Spleen (tissue), 11 donors: ENCODE measurements around the gene KLHL12. TPM values are rescaled to one million over a fixed set of nuclear protein-coding genes. Genes with fewer than 3 reads are reported as not detected.

Experiments
- DNase-seq: peaks from one replicate; pipeline ENCODE4 v3.0.0-alpha.2; 2020
- H3K27ac ChIP-seq, 8 donors: fragments of 200-600 bp; sonication (generic) in 7 of 8; 1 replicate in 4 of 8; 2 replicates in 4 of 8; pipeline versions ENCODE4 v1.5.0 to v1.8.0; 2016 to 2021; ENCODE audit warnings: inconsistent platforms in 4 of 8, mild to moderate bottlenecking in 4 of 8, moderate library complexity in 1 of 8
- H3K27me3 ChIP-seq, 7 donors: fragments of 200-600 bp; sonication (generic) in 6 of 7; replicated peaks in 1 of 7; 1 replicate in 4 of 7; 2 replicates in 3 of 7; pipeline versions ENCODE4 v1.5.0 to v1.8.0; 2016 to 2021; ENCODE audit warnings: inconsistent platforms in 3 of 7, mild to moderate bottlenecking in 1 of 7
- H3K36me3 ChIP-seq, 6 donors: fragments of 200-600 bp; sonication (generic) in 5 of 6; 1 replicate in 4 of 6; 2 replicates in 2 of 6; pipeline versions ENCODE4 v1.5.0 to v1.8.0; 2016 to 2021; ENCODE audit warnings: inconsistent platforms in 2 of 6
- H3K4me1 ChIP-seq, 6 donors: fragments of 200-600 bp; sonication (generic) in 5 of 6; 1 replicate in 3 of 6; 2 replicates in 3 of 6; pipeline versions ENCODE4 v1.5.0 to v1.8.0; 2016 to 2021; ENCODE audit warnings: inconsistent platforms in 3 of 6
- H3K4me3 ChIP-seq, 8 donors: fragments of 200-600 bp; sonication (generic) in 7 of 8; 1 replicate in 4 of 8; 2 replicates in 4 of 8; pipeline versions ENCODE4 v1.5.0 to v1.8.0; 2016 to 2021; ENCODE audit warnings: inconsistent platforms in 4 of 8, mild to moderate bottlenecking in 4 of 8, moderate library complexity in 2 of 8
- H3K9me3 ChIP-seq, 8 donors: fragments of 200-600 bp; sonication (generic) in 7 of 8; 1 replicate in 4 of 8; 2 replicates in 4 of 8; pipeline versions ENCODE4 v1.5.0 to v1.8.0; 2016 to 2021; ENCODE audit warnings: inconsistent platforms in 4 of 8
- CTCF ChIP-seq, 11 experiments: fragments of 200-600 bp in 7 of 11; fragments of 450-650 bp in 4 of 11; sonication (generic) in 4 of 11; IDR thresholded peaks in 8 of 11; conservative IDR thresholded peaks in 3 of 11; 1 replicate in 7 of 11; 2 replicates in 4 of 11; pipeline versions ENCODE4 v1.4.0 to v1.8.0; 2016 to 2021; ENCODE audit warnings: antibody characterized with exemption in 11 of 11, inconsistent platforms in 4 of 11, mild to moderate bottlenecking in 1 of 11
- POLR2A ChIP-seq, 3 donors: fragments of 450-650 bp; IDR thresholded peaks; one replicate each; pipeline ENCODE4 v1.5.1; 2017; ENCODE audit warnings: antibody characterized with exemption in 3 of 3, mild to moderate bottlenecking in 1 of 3
- POLR2AphosphoS5 ChIP-seq, 3 donors: sonication (generic); formaldehyde crosslinking; IDR thresholded peaks; one replicate each; pipeline ENCODE4 v1.5.1; 2017; ENCODE audit warnings: antibody characterized with exemption in 3 of 3
- WGBS, 5 donors: extraction: QIAGEN DNeasy Blood & Tissue Kit in 3 of 5; methylation state at CpG; one replicate each; pipeline versions ENCODE4 v1.1.5 to v1.1.7; 2013 to 2018; 5-methylcytosine and 5-hydroxymethylcytosine counted together
- intact Hi-C: fragments of 100-400 bp; cut with DNase I; formaldehyde crosslinking; loops from one replicate; pipeline ENCODE4 v1.15.0; 2023; ENCODE audit warnings: low total_unique reads
- polyA plus RNA-seq, 3 donors: library from polyadenylated mRNA; stranded (reverse); fragments of 200-250 nt; gene quantifications; one replicate each; pipeline ENCODE4 v1.2.1, GENCODE V29; 2013
- total RNA-seq, 7 donors: library from RNA; depleted of rRNA in 3 of 7; stranded (reverse); fragments of >200 nt in 3 of 7; fragmentation: NEBNext Ultra II Directional in 4 of 7; extraction: Animal tissue kit (Norgen Biotek cat#: 25700) in 4 of 7; gene quantifications; one replicate each; pipeline versions ENCODE4 v1.1.0 to v1.2.1, GENCODE V29; 2016 to 2021
- donor health status: healthy with polysubstance abuse.
- donor health status: DM: no; HTN: no; CAD: no; lungs with moderate emphysema.
- donor health status: DM: no; HTN: no; CAD: no.
- donor health status: Bipolar disorder and iron deficiency.
- donor health status: healthy.
- donor health status: DM: no; HTN: no; CAD: no.
- donor health status: DM: yes; HTN: yes; CAD: no.

The KLHL12 gene
- total and polyA plus RNA-seq, 10 donors, result 14.8 to 35.4 (median 23.8) TPM

GRCh38 chr1:202856014-202856413 is 71.0 kb downstream of the KLHL12 start:
- Histone ChIP-seq H3K4me3 (no peak overlapping the region), H3K27me3 (peaks cover 0 to 12% (median 0%) of the 10 kb centered on the region in 7 donors), H3K27ac (no peak overlapping the region), H3K9me3 (no peaks in the 10 kb centered on the region), H3K36me3 (no peaks in the 10 kb centered on the region), H3K4me1 (peaks cover 0 to 49% (median 19%) of the 10 kb centered on the region in 6 donors)
- intact Hi-C loops, result no loop called here
- 54 to 89% (median 77%) methylated on average over 2 of the region's 2 CpGs for WGBS, 5 donors
- TF ChIP-seq POLR2A (IDR thresholded peaks at IDR 0.05), result no peak
- TF ChIP-seq POLR2AphosphoS5 (IDR thresholded peaks at IDR 0.05), result no peak
- no peak for TF ChIP-seq CTCF (IDR thresholded peaks at IDR 0.05 in 8 of 11, conservative IDR thresholded peaks at IDR 0.05 in 3 of 11)
- no peak for DNase-seq

GRCh38 chr1:202854787-202855186 is 72.2 kb downstream of the KLHL12 start:
- Histone ChIP-seq H3K27me3 (no peaks in the 10 kb centered on the region), H3K36me3 (no peaks in the 10 kb centered on the region), H3K27ac (no peak overlapping the region), H3K4me3 (no peak overlapping the region), H3K4me1 (peaks cover 0 to 43% (median 14%) of the 10 kb centered on the region in 6 donors), H3K9me3 (no peaks in the 10 kb centered on the region)
- no peak for DNase-seq
- 84 to 95% (median 92%) methylated on average over 7 to 8 of the region's 8 CpGs for WGBS, 5 donors
- TF ChIP-seq CTCF (IDR thresholded peaks at IDR 0.05 in 8 of 11, conservative IDR thresholded peaks at IDR 0.05 in 3 of 11) (no peak), POLR2A (IDR thresholded peaks at IDR 0.05) (no peak), POLR2AphosphoS5 (IDR thresholded peaks at IDR 0.05) (no peak)
- intact Hi-C loops, result no loop called here

DNA sequence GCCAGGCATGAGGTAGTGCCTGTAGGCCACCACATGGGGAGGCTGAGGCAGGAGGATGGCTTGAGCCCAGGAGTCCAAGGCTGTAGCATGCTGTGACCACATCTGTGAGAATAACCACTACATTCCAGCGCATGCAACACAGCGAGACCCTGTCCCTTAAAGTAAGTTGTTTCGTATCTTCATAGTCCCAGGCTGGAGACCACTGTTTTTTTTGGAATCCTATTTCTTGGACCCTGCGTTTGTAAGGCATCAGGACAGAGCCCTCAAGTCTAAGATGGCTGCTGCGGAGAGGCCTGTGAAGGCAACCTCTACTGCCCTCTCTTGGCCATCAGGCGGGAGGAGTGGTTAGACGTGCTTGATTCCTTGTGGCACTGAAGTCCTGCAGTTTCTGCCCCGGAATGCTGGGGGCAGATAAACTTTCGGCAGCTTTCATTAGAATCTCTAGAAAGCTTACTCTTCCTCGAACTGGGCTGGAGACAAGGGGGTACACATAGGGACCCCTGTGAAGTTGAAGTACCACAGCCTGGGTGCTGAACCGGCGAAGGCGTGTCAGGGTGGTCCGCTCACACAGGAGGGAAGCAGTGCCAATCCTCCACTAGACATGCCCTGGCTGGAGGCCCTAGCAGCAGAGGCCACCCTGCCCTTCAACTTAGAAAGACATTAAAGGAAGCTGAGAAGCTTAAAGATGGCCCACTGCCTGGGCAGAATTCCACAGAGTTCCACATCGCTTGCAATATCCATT is 74.7 kb downstream of the KLHL12 start:
- intact Hi-C loops, result no loop called here
- WGBS, 5 donors, result 58 to 74% (median 63%) methylated on average over 13 to 15 of the region's 15 CpGs
- peaks cover 0 to 22% (median 0%) of the 10 kb centered on the region in 6 donors for H3K4me1 ChIP-seq
- no peaks in the 10 kb centered on the region for H3K27me3 ChIP-seq
- H3K27ac ChIP-seq, result no peak overlapping the region
- TF ChIP-seq CTCF (IDR thresholded peaks at IDR 0.05 in 8 of 11, conservative IDR thresholded peaks at IDR 0.05 in 3 of 11) (peak in 8 of 11 experiments; percentile 14 to 60 (median 34)), POLR2A (IDR thresholded peaks at IDR 0.05) (no peak), POLR2AphosphoS5 (IDR thresholded peaks at IDR 0.05) (no peak)
- no peaks in the 10 kb centered on the region for H3K9me3 ChIP-seq
- no peak overlapping the region for H3K4me3 ChIP-seq
- DNase-seq, result no peak
- H3K36me3 ChIP-seq, result no peaks in the 10 kb centered on the region

DNA sequence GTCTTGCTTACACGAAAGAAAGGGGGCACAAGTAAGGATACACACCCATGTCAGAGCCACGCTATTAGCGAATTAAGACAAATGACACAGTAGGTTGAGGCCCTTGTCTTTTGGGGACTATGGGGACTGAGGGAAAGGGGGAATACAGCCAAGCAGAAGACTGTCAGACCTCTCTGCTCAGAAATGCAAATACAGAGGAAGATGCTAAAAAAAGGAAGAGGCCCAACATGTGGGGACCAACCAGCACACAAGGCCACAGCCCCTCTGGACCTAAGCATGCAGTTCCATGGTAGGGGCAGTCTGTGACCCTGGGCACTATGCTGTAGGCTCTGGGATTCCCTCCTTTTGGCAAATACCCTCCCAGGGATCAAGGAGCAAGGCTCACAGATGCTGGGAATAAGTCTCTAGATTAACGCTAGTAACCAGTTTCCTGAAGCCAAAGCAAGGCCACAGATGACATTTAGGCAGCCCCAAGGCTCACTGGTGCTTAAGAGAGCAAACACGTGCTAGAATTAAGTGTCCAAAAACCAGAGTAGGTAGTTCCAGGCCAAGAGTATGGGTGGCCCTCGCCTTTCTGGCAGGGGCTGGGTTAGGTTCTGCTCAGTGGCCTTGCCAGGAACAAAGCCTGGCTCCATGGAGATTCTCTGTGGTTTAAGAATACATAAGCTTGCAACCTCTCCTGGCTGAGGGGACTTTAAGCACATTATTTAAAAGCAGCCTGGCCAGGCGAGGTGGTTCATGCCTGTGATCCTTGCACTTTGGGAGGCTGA is 76.3 kb downstream of the KLHL12 start:
- Histone ChIP-seq H3K9me3 (no peaks in the 10 kb centered on the region), H3K4me3 (no peak overlapping the region), H3K27ac (peak overlapping the region in 2 of 8 donors; percentile 1 to 41), H3K36me3 (no peaks in the 10 kb centered on the region), H3K27me3 (no peaks in the 10 kb centered on the region), H3K4me1 (peaks cover 0 to 6% (median 0%) of the 10 kb centered on the region in 6 donors)
- DNase-seq, result no peak
- WGBS, 5 donors, result 80 to 95% (median 82%) methylated on average over 6 to 7 of the region's 7 CpGs
- intact Hi-C loops, result no loop called here
- TF ChIP-seq CTCF (IDR thresholded peaks at IDR 0.05 in 8 of 11, conservative IDR thresholded peaks at IDR 0.05 in 3 of 11), result no peak
- TF ChIP-seq POLR2AphosphoS5 (IDR thresholded peaks at IDR 0.05), result no peak
- no peak for TF ChIP-seq POLR2A (IDR thresholded peaks at IDR 0.05)
